ENCODE data around the gene TMEM263. TPM values are rescaled to one million over a fixed set of nuclear protein-coding genes. Genes with fewer than 3 reads are reported as not detected.

TMEM263 gene
- total RNA-seq, 1 donor from 2014 or later, result 35.8 TPM

GRCh38 chr12:106980944-106981343 lies 25.2 kb downstream of the TMEM263 start:
- TF ChIP-seq, protein P1, sequence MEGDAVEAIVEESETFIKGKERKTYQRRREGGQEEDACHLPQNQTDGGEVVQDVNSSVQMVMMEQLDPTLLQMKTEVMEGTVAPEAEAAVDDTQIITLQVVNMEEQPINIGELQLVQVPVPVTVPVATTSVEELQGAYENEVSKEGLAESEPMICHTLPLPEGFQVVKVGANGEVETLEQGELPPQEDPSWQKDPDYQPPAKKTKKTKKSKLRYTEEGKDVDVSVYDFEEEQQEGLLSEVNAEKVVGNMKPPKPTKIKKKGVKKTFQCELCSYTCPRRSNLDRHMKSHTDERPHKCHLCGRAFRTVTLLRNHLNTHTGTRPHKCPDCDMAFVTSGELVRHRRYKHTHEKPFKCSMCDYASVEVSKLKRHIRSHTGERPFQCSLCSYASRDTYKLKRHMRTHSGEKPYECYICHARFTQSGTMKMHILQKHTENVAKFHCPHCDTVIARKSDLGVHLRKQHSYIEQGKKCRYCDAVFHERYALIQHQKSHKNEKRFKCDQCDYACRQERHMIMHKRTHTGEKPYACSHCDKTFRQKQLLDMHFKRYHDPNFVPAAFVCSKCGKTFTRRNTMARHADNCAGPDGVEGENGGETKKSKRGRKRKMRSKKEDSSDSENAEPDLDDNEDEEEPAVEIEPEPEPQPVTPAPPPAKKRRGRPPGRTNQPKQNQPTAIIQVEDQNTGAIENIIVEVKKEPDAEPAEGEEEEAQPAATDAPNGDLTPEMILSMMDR (IDR thresholded peaks at IDR 0.05; ENCODE audit: borderline replicate concordance), result no peak
- H3K27ac ChIP-seq (replicated peaks), result peak overlapping the region; percentile 12

DNA sequence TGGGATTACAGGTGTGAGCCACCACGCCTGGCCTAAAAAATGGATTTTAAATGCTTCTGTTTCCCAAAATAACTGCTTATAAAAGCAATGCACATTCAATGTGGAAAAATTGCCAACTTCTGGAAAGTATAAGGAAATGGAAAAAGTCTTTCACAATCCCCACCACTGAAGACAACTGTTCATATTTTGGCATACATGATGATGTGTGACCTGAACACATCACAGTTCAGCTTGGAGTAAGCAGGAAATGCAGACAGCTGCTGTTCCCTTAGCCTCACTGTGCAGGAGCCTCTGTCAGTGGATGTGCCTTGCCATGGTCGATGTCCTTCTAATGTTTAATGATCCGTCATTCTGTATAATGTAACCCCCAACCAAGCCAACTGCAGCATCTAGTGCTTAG lies 26.1 kb downstream of the TMEM263 start:
- TF ChIP-seq, protein P1 (IDR thresholded peaks at IDR 0.05; ENCODE audit: borderline replicate concordance), result no peak
- Histone ChIP-seq H3K4me3 (no peak overlapping the region), H3K27ac (replicated peaks) (no peak overlapping the region), H3K4me1 (peaks cover 87% of the 10 kb centered on the region), H3K36me3 (peaks cover 11% of the 10 kb centered on the region), H3K9me3 (replicated peaks) (no peaks in the 10 kb centered on the region), H3K27me3 (ENCODE audit: low read depth) (no peaks in the 10 kb centered on the region)
- intact Hi-C loops (cut with micrococcal nuclease), result no loop called here
- DNase-seq, result no peak

More at GRCh38 chr12:106980944-106981343, 25.2 kb downstream of the TMEM263 start:
- no peak for DNase-seq
- no peak overlapping the region for H3K4me3 ChIP-seq
- H3K4me1 ChIP-seq, result peaks cover 87% of the 10 kb centered on the region
- peaks cover 11% of the 10 kb centered on the region for H3K36me3 ChIP-seq
- H3K9me3 ChIP-seq (replicated peaks), result no peaks in the 10 kb centered on the region
- no peaks in the 10 kb centered on the region for H3K27me3 ChIP-seq (ENCODE audit: low read depth)
- intact Hi-C loops (cut with micrococcal nuclease), result no loop called here

DNA sequence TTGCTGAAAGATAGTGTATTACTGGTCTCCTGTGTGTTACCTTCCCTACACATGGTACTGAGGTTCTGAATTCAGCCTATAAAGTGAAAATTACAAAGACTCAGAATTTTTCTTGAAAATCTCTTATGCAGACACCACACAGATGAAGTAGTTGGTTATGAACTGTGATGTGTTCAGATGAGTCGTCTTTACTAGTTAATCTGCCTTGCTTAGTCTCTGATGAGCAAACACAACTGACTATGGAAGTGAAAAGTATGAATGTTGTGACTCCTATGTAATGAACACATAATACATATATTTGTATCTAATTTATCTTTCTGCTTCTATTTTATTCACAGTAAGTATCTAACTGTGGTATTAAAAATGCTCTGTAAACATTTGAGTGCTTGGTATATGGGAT lies 26.5 kb downstream of the TMEM263 start:
- H3K27ac ChIP-seq (replicated peaks), result no peak overlapping the region
- intact Hi-C loops (cut with micrococcal nuclease), result no loop called here
- peaks cover 84% of the 10 kb centered on the region for H3K4me1 ChIP-seq

DNA sequence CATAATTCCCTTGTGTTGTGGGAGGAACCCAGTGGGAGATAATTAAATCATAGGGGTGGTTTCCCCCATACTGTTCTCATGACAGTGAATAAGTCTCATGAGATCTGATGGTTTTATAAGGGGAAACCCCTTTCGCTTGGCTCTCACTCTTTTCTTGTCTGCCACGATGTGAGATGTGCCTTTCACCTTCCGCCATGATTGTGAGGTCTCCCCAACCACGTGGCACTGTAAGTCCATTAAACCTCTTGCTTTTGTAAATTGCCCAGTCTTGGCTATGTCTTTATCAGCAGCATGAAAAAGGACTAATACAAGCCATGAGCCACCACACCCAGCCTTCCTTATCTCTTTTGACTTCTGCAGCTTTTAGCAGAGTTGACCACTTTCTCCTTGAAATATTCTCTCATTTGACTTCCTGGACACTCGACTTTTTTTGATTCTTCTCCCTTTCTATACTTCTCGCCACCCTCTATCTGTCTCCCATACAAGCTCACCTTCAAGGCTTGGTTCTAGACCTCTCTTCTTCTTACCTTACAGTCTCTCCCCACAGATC lies 29.0 kb downstream of the TMEM263 start:
- peaks cover 11% of the 10 kb centered on the region for H3K36me3 ChIP-seq
- intact Hi-C loops (cut with micrococcal nuclease), result no loop called here
- H3K9me3 ChIP-seq (replicated peaks), result no peaks in the 10 kb centered on the region
- DNase-seq, result no peak
- TF ChIP-seq, protein P1 (IDR thresholded peaks at IDR 0.05; ENCODE audit: borderline replicate concordance), result no peak
- no peaks in the 10 kb centered on the region for H3K27me3 ChIP-seq (ENCODE audit: low read depth)
- no peak overlapping the region for H3K4me3 ChIP-seq
- H3K4me1 ChIP-seq, result peaks cover 67% of the 10 kb centered on the region
- H3K27ac ChIP-seq (replicated peaks), result no peak overlapping the region

More for the DNA sequence above, 26.5 kb downstream of the TMEM263 start:
- TF ChIP-seq, protein P1 (IDR thresholded peaks at IDR 0.05; ENCODE audit: borderline replicate concordance), result no peak
- no peaks in the 10 kb centered on the region for H3K27me3 ChIP-seq (ENCODE audit: low read depth)
- no peak for DNase-seq
- no peaks in the 10 kb centered on the region for H3K9me3 ChIP-seq (replicated peaks)
- H3K4me3 ChIP-seq, result no peak overlapping the region
- H3K36me3 ChIP-seq, result peaks cover 11% of the 10 kb centered on the region

DNA sequence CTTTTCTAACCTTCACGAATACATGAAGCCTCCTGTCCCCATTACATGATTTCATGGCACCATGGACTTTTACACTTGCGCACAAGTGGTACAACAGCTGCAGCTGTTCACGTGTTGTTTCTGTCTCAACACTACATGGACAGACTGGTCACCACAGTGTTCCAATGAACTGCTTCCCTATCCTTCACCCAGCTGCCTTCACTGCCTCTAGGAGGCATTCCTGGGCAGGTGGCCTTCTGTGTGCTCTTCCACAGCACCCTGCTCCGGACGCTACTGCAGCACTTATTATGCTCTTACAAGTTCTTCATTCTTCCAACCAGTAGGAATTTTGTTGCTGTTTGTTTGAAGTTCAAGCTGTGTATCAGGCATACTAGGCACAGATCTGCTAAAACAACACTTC lies 29.8 kb downstream of the TMEM263 start:
- Histone ChIP-seq H3K4me1 (peaks cover 59% of the 10 kb centered on the region), H3K27me3 (ENCODE audit: low read depth) (no peaks in the 10 kb centered on the region), H3K9me3 (replicated peaks) (no peaks in the 10 kb centered on the region), H3K4me3 (peak overlapping the region; percentile 83), H3K27ac (replicated peaks) (no peak overlapping the region), H3K36me3 (peaks cover 11% of the 10 kb centered on the region)
- no peak for DNase-seq
- intact Hi-C loops (cut with micrococcal nuclease), result no loop called here
- TF ChIP-seq, protein P1 (IDR thresholded peaks at IDR 0.05; ENCODE audit: borderline replicate concordance), result no peak

Data from left ventricle myocardium inferior (tissue), 1 donor.